H1 (cell line): ENCODE results near the gene NPIPA5. TPM values are rescaled to one million over a fixed set of nuclear protein-coding genes. Genes with fewer than 3 reads are reported as not detected.

Experiments
- CTCF ChIA-PET: fragments of 300-600 bp; sonication (Branson Sonifier 250); formaldehyde crosslinking; loops from one replicate; lab custom pipeline; 2021; ENCODE audit not compliant: partially characterized antibody; lab: Charles Lee
- POLR2A ChIA-PET: fragments of 300-600 bp; sonication (Branson Sonifier 250); formaldehyde crosslinking; loops from one replicate; lab custom pipeline; 2021; ENCODE audit warnings: inconsistent platforms; ENCODE audit not compliant: partially characterized antibody; lab: Charles Lee
- DNase-seq, 2 experiments: peaks; one replicate each; pipeline versions ENCODE4 v3.0.0 to v3.0.0-alpha.2; 2010 to 2022; ENCODE audit warnings: low spot score in 2 of 2, low read depth in 1 of 2, mixed read lengths in 1 of 2
- FAIRE-seq: peaks from 2 replicates; lab custom pipeline; 2011; peaks lifted over from hg19 to GRCh38; lab: Jason Lieb, UNC
- H2AFZ ChIP-seq: 2 replicates; pipeline ENCODE4 v1.8.1; 2012; ENCODE audit warnings: low read length, inconsistent platforms
- H2AK5ac ChIP-seq: 2 replicates; pipeline ENCODE4 v1.6.1; 2013; ENCODE audit warnings: low read depth, low read length
- H2BK120ac ChIP-seq: replicated peaks from 2 replicates; pipeline ENCODE3; 2013; ENCODE audit warnings: low read depth, low read length, inconsistent platforms
- H2BK12ac ChIP-seq: 2 replicates; pipeline ENCODE4 v1.6.1; 2013; ENCODE audit warnings: low read depth, low read length
- H2BK15ac ChIP-seq: 2 replicates; pipeline ENCODE4 v1.6.1; 2013; ENCODE audit warnings: low read length
- H2BK20ac ChIP-seq: 2 replicates; pipeline ENCODE4 v1.6.1; 2013; ENCODE audit warnings: low read length
- H2BK5ac ChIP-seq: 2 replicates; pipeline ENCODE4 v1.6.1; 2013; ENCODE audit warnings: low read depth, low read length
- H3K14ac ChIP-seq: 2 replicates; pipeline ENCODE4 v1.6.1; 2013; ENCODE audit warnings: inconsistent platforms; ENCODE audit not compliant: insufficient read length
- H3K18ac ChIP-seq: 2 replicates; pipeline ENCODE4 v1.6.1; 2013; ENCODE audit warnings: low read length; ENCODE audit errors: extremely low read depth
- H3K23ac ChIP-seq: 2 replicates; pipeline ENCODE4 v1.6.1; 2013; ENCODE audit warnings: inconsistent platforms; ENCODE audit not compliant: insufficient read length
- H3K23me2 ChIP-seq: 2 replicates; pipeline ENCODE4 v1.6.1; 2013; ENCODE audit warnings: low read depth, low read length
- H3K27ac ChIP-seq: 2 replicates; pipeline ENCODE4 v1.6.1; 2011; ENCODE audit warnings: low read depth, low read length, inconsistent platforms
- H3K27me3 ChIP-seq, 4 experiments: replicated peaks in 1 of 4; 1 replicate in 1 of 4; 2 replicates in 3 of 4; pipeline versions ENCODE4 v1.6.1 to v1.8.1; 2011 to 2013; ENCODE audit warnings: low read length in 3 of 4, mild to moderate bottlenecking in 3 of 4, inconsistent platforms in 2 of 4, mixed read lengths in 2 of 4, moderate library complexity in 1 of 4; ENCODE audit not compliant: control insufficient read depth in 3 of 4, insufficient read depth in 3 of 4; ENCODE audit errors: extremely low read depth in 1 of 4
- H3K36me3 ChIP-seq, 4 experiments: 2 replicates each; pipeline versions ENCODE4 v1.6.1 to v1.8.1; 2011 to 2013; ENCODE audit warnings: mild to moderate bottlenecking in 4 of 4, low read length in 3 of 4, moderate library complexity in 2 of 4, control low read depth in 1 of 4, inconsistent platforms in 1 of 4; ENCODE audit not compliant: insufficient read depth in 4 of 4, control insufficient read depth in 2 of 4
- H3K4ac ChIP-seq: replicated peaks from 2 replicates; pipeline ENCODE3; 2013; ENCODE audit warnings: low read length, low read depth, mixed read lengths, inconsistent platforms; ENCODE audit not compliant: insufficient read length
- H3K4me1 ChIP-seq, 4 experiments: replicated peaks in 1 of 4; 1 replicate in 1 of 4; 2 replicates in 3 of 4; pipeline versions ENCODE4 v1.6.1 to v1.8.1; 2011 to 2013; ENCODE audit warnings: low read length in 3 of 4, inconsistent platforms in 2 of 4, mixed read lengths in 1 of 4; ENCODE audit not compliant: insufficient read depth in 4 of 4, control insufficient read depth in 3 of 4
- H3K4me2 ChIP-seq, 2 experiments: 2 replicates each; pipeline versions ENCODE4 v1.6.1 to v1.8.1; 2011 to 2013; ENCODE audit warnings: low read depth in 2 of 2, low read length in 2 of 2, control low read depth in 1 of 2, inconsistent platforms in 1 of 2, mild to moderate bottlenecking in 1 of 2; ENCODE audit not compliant: insufficient read depth in 1 of 2
- H3K4me3 ChIP-seq, 4 experiments: fragments of 200-600, 300-600 bp in 1 of 4; sonication (generic), shearing (Covaris generic), sonication (Bioruptor Twin) in 1 of 4; 2 replicates each; pipeline versions ENCODE4 v1.5.1 to v1.8.1; 2011 to 2016; ENCODE audit warnings: low read length in 4 of 4, low read depth in 3 of 4, control low read depth in 2 of 4, inconsistent platforms in 2 of 4, mild to moderate bottlenecking in 2 of 4, mixed read lengths in 1 of 4, moderate library complexity in 1 of 4; ENCODE audit not compliant: insufficient read depth in 2 of 4; ENCODE audit errors: extremely low read depth in 1 of 4
- H3K56ac ChIP-seq: replicated peaks from 2 replicates; pipeline ENCODE3; 2013; ENCODE audit warnings: low read depth, mild to moderate bottlenecking, mixed read lengths, low read length, inconsistent platforms; ENCODE audit not compliant: insufficient read length
- H3K79me1 ChIP-seq: 2 replicates; pipeline ENCODE4 v1.6.1; 2013; ENCODE audit warnings: low read depth, low read length, control low read depth
- H3K79me2 ChIP-seq, 2 experiments: 2 replicates each; pipeline versions ENCODE4 v1.6.1 to v1.8.1; 2012 to 2013; ENCODE audit warnings: low read length in 2 of 2, mild to moderate bottlenecking in 2 of 2, inconsistent platforms in 1 of 2; ENCODE audit not compliant: insufficient read depth in 2 of 2, control insufficient read depth in 1 of 2
- H3K9ac ChIP-seq, 4 experiments: replicated peaks in 1 of 4; 1 replicate in 1 of 4; 2 replicates in 3 of 4; pipeline versions ENCODE4 v1.6.1 to v1.8.1; 2011 to 2013; ENCODE audit warnings: low read depth in 3 of 4, low read length in 3 of 4, control low read depth in 2 of 4, mild to moderate bottlenecking in 2 of 4, moderate library complexity in 2 of 4, inconsistent platforms in 1 of 4; ENCODE audit errors: extremely low read depth in 1 of 4
- H3K9me3 ChIP-seq, 2 experiments: 2 replicates each; pipeline versions ENCODE4 v1.6.1 to v1.8.1; 2012 to 2013; ENCODE audit warnings: mild to moderate bottlenecking in 2 of 2, moderate library complexity in 2 of 2, control low read depth in 1 of 2, inconsistent platforms in 1 of 2, low read depth in 1 of 2, low read length in 1 of 2, mixed read lengths in 1 of 2; ENCODE audit not compliant: insufficient read depth in 2 of 2
- H4K20me1 ChIP-seq, 2 experiments: replicated peaks in 1 of 2; 2 replicates each; pipeline versions ENCODE3 to v1.8.1; 2011 to 2013; ENCODE audit warnings: inconsistent platforms in 2 of 2, low read length in 2 of 2, mild to moderate bottlenecking in 1 of 2; ENCODE audit not compliant: insufficient read depth in 2 of 2, control insufficient read depth in 1 of 2
- H4K5ac ChIP-seq: 2 replicates; pipeline ENCODE4 v1.6.1; 2013; ENCODE audit warnings: low read length, low read depth, mixed read lengths, inconsistent platforms; ENCODE audit not compliant: insufficient read length
- H4K8ac ChIP-seq: 2 replicates; pipeline ENCODE4 v1.8.0; 2013; ENCODE audit warnings: mild to moderate bottlenecking, moderate library complexity, low read length, inconsistent platforms; ENCODE audit not compliant: insufficient read depth; ENCODE audit errors: extremely low read depth
- H4K91ac ChIP-seq: replicated peaks from 2 replicates; pipeline ENCODE3; 2013; ENCODE audit warnings: low read length, mixed read lengths, inconsistent platforms; ENCODE audit not compliant: insufficient read length
- CEBPB ChIP-seq: IDR thresholded peaks from 2 replicates; pipeline ENCODE4 v1.6.1; 2012; ENCODE audit warnings: low read depth, low read length
- E2F6 ChIP-seq: IDR thresholded peaks from 2 replicates; pipeline ENCODE4 v1.6.1; 2012; ENCODE audit warnings: inconsistent platforms
- EGR1 ChIP-seq: IDR thresholded peaks from 2 replicates; pipeline ENCODE4 v1.6.1; 2011; ENCODE audit warnings: low read depth, low read length, borderline replicate concordance
- EP300 ChIP-seq, 2 experiments: IDR thresholded peaks; 1 replicate in 1 of 2; 2 replicates in 1 of 2; pipeline ENCODE4 v1.6.1; 2011 to 2012; ENCODE audit warnings: low read depth in 2 of 2, low read length in 2 of 2, mild to moderate bottlenecking in 2 of 2, borderline replicate concordance in 1 of 2, inconsistent platforms in 1 of 2, moderate library complexity in 1 of 2
- EZH2 ChIP-seq: fragments of 200-600 bp; sonication (generic); IDR thresholded peaks from 2 replicates; pipeline ENCODE4 v1.7.1; 2012; ENCODE audit warnings: low read depth, mild to moderate bottlenecking, moderate library complexity, low read length, inconsistent platforms; ENCODE audit not compliant: severe bottlenecking
- KDM5A ChIP-seq: fragments of 200-600 bp; IDR thresholded peaks from 2 replicates; pipeline ENCODE4 v1.7.1; 2012; ENCODE audit warnings: mild to moderate bottlenecking, low read length, inconsistent platforms, mixed read lengths
- RBBP5 ChIP-seq: IDR thresholded peaks from 2 replicates; pipeline ENCODE4 v1.7.1; 2012; ENCODE audit warnings: low read depth, mild to moderate bottlenecking, inconsistent platforms, low read length, moderate library complexity, borderline replicate concordance
- SAP30 ChIP-seq: fragments of 300-600 bp; sonication (generic); IDR thresholded peaks from 2 replicates; pipeline ENCODE4 v1.7.1; 2012; ENCODE audit warnings: low read length, moderate library complexity, mild to moderate bottlenecking, inconsistent platforms; ENCODE audit not compliant: insufficient read depth, insufficient replicate concordance
- SIN3A ChIP-seq, 2 experiments: IDR thresholded peaks in 1 of 2; conservative IDR thresholded peaks in 1 of 2; 2 replicates each; pipeline ENCODE4 v1.6.1; 2011 to 2012; ENCODE audit warnings: low read length in 2 of 2, improper control_type of control experiment in 1 of 2, low read depth in 1 of 2, mild to moderate bottlenecking in 1 of 2
- TAF7 ChIP-seq: optimal IDR thresholded peaks from 2 replicates; pipeline ENCODE3; 2011; ENCODE audit warnings: low read depth, mild to moderate bottlenecking, inconsistent platforms, low read length, moderate library complexity, borderline replicate concordance
- WGBS, 2 experiments: shearing (Covaris generic) in 1 of 2; methylation state at CpG; one replicate each; pipeline versions ENCODE4 v1.1.6 to v1.1.7; 2013 to 2015; ENCODE audit warnings: low lambda C conversion rate in 2 of 2, mixed read lengths in 2 of 2, inconsistent platforms in 1 of 2, low coverage in 1 of 2, missing lambda C conversion rate in 1 of 2; ENCODE audit not compliant: insufficient replicate concordance in 2 of 2, insufficient coverage in 1 of 2, insufficient read length in 1 of 2; ENCODE audit errors: extremely low coverage in 1 of 2, missing lambda C conversion rate in 1 of 2; 5-methylcytosine and 5-hydroxymethylcytosine counted together
- polyA plus RNA-seq, 7 experiments: library from polyadenylated mRNA; depleted of rRNA in 3 of 7; stranded (reverse) in 5 of 7; unstranded in 2 of 7; fragments of >200 nt in 5 of 7; fragments of 200-250 nt in 2 of 7; gene quantifications; 1 replicate in 5 of 7; 2 replicates in 1 of 7; 4 replicates in 1 of 7; pipeline versions ENCODE4 v1.2.1 to v1.2.3, GENCODE V29; 2011 to 2013; ENCODE audit warnings: missing spikeins in 2 of 7, mixed read lengths in 2 of 7
- total RNA-seq: library from RNA; stranded (reverse); fragmentation: NEBNext Ultra II Directional; extraction: Animal tissue kit (Norgen Biotek cat#: 25700); gene quantifications from 2 replicates; pipeline ENCODE4 v1.2.1, GENCODE V29; 2021

Gene NPIPA5
- total and polyA plus RNA-seq, 2 of the 8 experiments (the other 6 are each of a cell fraction or from before 2014, with no cell fraction given), result 0.61 to 4.1 TPM

GRCh38 chr16:15404792-15405191, 26.7 kb upstream of the NPIPA5 start:
- TF ChIP-seq CEBPB (no peak), EP300 (IDR thresholded peaks at IDR 0.05; ENCODE audit: borderline replicate concordance in 1 of 2, low read depth in 2 of 2, low read length in 2 of 2) (no peak), SIN3A (conservative IDR thresholded peaks at IDR 0.05 in 1 of 2, IDR thresholded peaks at IDR 0.05 in 1 of 2; ENCODE audit: low read depth in 1 of 2, low read length in 2 of 2) (no peak), EZH2 (no peak), E2F6 (no peak), KDM5A (no peak), RBBP5 (no peak), TAF7 (no peak), SAP30 (no peak), EGR1 (no peak)
- TF ChIP-seq, all 59 proteins: peak for 0
- 83% methylated on average over 4 of the region's 4 CpGs; no CpG with 5 or more reads in 1 of the 2 experiments for WGBS, 2 experiments

More at GRCh38 chr16:15404792-15405191, 26.7 kb upstream of the NPIPA5 start:
- no peak for FAIRE-seq
- Histone ChIP-seq H3K9ac (no peak overlapping the region), H4K20me1 (no peaks in the 10 kb centered on the region), H3K4me3 (no peak overlapping the region), H3K4me2 (no peak overlapping the region), H2AFZ (no peak overlapping the region), H2BK120ac (no peak overlapping the region), H4K91ac (no peak overlapping the region), H4K5ac (no peak overlapping the region), H2BK12ac (no peak overlapping the region), H3K36me3 (no peaks in the 10 kb centered on the region), H3K9me3 (no peaks in the 10 kb centered on the region), H3K79me2 (no peaks in the 10 kb centered on the region), H3K14ac (no peak overlapping the region), H3K23ac (no peak overlapping the region), H3K79me1 (no peaks in the 10 kb centered on the region), H3K27ac (no peak overlapping the region), H2BK5ac (no peak overlapping the region), H3K18ac (no peak overlapping the region), H3K4me1 (peaks cover 0 to 11% (median 0%) of the 10 kb centered on the region in 4 experiments; a peak in 1 of 7 replicates), H2BK15ac (no peak overlapping the region), H4K8ac (no peak overlapping the region), H3K27me3 (no peaks in the 10 kb centered on the region), H3K23me2 (no peaks in the 10 kb centered on the region), H3K4ac (no peak overlapping the region), H3K56ac (no peak overlapping the region), H2AK5ac (no peak overlapping the region), H2BK20ac (no peak overlapping the region)
- no peak for DNase-seq
- ChIA-PET CTCF (interaction anchor here (1.6 kb wide), 1 partner anchor 143 kb away, joined by 3 read pairs; no protein-coding TSS in a partner anchor), POLR2A (interaction anchor here (1.4 kb wide), 1 partner anchor 9 kb away, joined by 3 read pairs; no protein-coding TSS in a partner anchor)
